Activated CD4-positive, alpha-beta T cell treated with anti-CD3 and anti-CD28 coated beads for 4 hours (primary cell): ENCODE data around the gene NAP1L4.
A peak's percentile ranks its signal among the peaks of the same experiment; 100 is the strongest.

Source experiments
- DNase-seq, 2 donors: peaks; one replicate each; pipeline ENCODE4 v3.0.0-alpha.2; 2020

The NAP1L4 gene

GRCh38 chr11:2902784-2903671 lies 89.1 kb downstream of the NAP1L4 start:
- DNase-seq: no peak

DNA sequence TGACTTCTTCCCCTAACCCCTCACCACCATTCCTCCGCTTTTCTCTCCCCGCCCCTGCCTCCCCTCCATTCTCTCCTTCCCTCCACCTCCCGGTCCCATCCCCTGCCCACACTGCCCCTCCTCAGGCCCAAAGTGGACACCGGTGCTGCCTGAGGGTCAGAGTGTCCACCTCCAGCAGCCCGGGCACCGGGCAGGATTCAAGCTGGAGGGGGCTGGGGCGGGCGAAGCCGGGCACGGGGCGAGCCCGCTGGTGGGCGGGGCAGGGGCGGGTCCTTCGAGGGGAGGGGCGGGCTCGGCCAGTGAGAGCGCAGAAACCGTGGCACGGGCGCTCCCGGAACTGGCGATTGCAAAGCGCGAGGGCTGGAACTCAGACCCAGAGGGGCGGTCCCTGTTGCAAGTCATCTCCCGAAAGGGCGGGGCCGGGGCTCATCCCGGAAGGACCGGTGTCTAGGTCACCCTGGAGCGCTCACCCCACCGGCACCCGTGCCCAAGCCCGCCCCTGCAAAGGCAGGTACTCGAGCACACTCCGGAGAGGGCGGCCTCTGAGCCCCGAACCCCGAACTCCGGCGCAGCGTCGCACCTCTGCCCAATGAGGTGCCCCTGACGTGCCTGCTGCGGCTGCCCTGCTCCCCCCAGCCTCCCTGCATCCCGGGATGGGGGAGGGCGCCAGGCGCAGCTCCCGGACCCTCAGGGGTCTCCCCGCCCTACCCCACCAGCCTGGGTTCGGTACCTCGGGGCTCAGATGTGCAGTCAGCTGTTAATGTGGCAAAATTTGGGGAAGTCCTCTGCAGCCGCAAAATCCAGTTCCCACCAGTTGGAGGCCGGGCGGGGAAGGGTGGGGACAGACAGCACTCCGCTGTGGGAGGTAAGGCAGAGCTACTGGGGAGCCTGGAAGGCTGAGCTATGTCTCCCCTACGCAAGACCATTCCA lies 90.0 kb downstream of the NAP1L4 start:
- DNase-seq: peak; percentile 82 to 88

DNA sequence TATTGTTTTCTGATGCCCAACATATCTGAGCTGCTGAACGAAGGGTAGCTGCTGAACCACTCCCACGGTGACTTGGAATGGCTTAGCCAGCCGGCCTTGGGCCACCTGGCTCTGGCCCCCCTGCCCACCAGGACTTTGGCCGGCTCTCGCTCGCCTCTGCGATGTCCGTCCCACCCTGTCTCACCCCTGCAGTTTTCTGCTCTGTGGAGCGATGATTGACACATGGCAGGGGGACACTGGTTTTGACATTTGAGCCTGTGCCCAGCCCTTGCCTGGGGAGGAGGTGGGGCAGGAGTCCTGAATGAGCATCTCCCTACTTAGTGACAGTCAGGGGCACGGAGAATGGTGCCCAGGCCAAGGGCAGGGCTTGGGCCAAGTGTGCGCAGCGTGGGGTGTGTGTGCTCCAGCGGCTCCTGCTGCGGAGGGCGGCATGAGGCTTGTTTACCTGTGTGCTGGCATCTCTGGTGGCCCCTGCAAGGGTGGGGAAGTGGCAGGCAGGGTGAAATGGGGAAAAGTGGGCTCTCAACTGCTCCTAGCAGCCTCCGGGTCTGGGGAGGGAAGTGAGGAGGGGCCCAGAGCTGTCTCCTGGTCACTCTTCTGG lies 90.8 kb downstream of the NAP1L4 start:
- DNase-seq: no peak

DNA sequence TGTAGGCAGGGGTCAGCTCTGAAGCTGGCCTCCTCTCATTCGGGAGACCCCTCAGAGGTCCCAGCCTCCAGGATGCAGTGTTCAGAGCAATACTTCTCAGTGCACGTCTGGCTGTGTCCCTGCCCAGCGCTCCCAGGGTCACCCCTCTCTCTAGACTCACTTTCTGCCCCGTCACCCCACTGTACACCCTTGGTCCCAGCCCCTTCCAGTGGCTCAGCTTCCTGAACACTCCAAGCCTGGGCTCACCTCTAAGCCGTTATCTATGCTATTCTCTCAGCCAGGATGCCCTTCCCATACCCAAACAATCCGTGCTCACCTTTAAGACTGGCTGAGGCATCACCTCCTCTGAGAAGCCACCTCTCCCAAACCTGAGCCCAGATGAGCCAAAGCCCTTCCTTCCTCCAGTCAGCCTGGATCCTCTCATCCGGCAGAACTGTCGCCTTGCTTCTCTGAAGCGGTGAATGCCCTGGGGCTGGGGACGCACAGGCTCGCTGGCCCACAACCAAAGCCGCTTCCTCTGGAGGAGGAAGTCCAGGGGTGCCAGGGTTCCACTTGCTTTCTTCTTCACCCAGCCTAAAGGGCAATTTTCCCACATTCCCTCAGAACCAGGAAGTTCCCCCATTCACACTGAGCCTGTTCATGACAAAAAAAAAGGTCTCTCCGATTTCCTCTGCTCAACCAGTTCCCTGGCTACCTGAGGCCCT lies 92.9 kb downstream of the NAP1L4 start:
- no peak for DNase-seq

GRCh38 chr11:2898366-2899079 lies 93.6 kb downstream of the NAP1L4 start:
- peak; percentile 31 to 52 for DNase-seq

DNA sequence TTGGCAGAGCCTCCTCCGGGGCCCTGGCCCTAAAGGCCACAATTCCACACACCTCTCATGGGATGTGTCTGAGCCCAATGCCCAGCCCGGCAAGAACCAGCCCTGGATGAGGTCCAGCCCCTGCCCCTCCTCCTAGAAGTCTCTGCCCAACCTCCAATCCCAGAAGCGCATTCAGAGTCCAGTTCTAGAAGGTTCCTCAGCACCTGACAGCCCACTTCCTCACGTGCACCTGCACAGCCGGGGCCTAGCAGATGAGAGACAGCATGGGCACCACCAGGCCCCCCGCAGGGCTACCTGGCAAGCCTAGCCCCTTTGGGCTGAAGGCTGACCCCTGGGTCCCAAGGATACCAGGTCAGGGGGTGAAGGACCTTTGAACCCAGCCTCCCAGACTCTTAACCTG lies 95.1 kb downstream of the NAP1L4 start:
- no peak for DNase-seq

GRCh38 chr11:2896047-2896446 lies 96.1 kb downstream of the NAP1L4 start:
- no peak for DNase-seq
